ENCODE measurements around the gene UNC119B.

The UNC119B gene

GRCh38 chr12:120688527-120689071 is 21.7 kb upstream of the UNC119B start:
- no peak for DNase-seq

GRCh38 chr12:120689397-120690082 is 20.7 kb upstream of the UNC119B start:
- DNase-seq, result no peak

DNA sequence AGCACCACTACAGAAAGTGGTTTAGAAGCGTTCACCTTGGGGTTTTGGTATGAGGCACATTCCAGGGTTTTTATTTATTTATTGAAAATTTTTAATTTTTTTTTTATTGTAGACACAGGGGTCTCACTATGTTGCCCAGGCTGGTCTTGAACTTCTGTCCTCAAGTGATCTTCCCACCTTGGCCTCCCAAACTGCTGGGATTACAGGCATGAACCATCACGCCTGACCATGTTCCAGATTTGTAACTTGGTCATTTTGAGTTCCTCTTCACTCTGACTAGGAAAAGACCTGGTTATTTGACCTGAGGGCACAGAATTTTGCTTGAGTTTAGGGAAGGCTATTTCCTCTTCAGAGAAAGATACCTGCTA is 20.2 kb upstream of the UNC119B start:
- no peak for DNase-seq

DNA sequence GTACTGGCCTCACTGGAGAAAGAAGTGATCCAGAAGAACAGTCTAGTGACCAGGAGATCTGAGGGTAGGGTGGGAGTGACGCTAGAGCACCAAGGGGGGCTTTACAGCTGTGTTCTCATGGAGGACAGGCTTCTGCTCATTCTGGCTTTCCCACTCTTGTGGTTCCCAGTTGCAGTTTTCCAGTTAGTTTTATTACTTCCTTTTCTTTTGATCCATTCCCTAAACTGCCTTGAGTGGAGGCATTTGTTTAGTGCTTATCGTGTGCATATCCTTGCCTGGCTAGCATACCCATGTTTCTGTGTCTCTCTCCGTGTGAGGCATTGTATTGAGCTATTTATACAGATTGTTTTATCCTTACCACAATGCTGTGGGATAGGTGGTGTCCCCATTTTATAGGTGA is 19.3 kb upstream of the UNC119B start:
- DNase-seq, result no peak

DNA sequence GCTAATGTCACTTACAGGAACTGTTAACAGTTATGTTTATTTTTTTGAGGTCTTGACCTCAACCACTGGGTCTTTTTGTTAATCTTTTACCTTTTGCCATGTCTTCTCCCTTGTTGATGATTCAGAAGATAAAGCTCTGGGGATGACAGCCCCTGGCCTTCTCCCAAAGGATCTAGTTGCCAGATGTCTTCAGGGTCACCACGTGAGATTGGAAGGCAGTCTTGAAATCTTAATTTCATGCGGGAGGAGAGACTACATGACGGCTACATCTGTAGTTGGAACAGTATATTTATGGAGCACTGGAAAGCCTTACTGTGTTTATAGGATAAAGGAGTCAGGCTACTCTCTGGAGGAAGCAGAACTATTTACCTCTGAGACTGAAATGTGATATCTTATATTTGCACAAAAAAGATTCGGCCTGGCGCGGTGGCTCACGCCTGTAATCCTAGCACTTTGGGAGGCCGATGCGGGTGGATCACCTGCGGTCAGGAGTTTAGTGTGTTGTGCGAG is 17.7 kb upstream of the UNC119B start:
- DNase-seq, result no peak

DNA sequence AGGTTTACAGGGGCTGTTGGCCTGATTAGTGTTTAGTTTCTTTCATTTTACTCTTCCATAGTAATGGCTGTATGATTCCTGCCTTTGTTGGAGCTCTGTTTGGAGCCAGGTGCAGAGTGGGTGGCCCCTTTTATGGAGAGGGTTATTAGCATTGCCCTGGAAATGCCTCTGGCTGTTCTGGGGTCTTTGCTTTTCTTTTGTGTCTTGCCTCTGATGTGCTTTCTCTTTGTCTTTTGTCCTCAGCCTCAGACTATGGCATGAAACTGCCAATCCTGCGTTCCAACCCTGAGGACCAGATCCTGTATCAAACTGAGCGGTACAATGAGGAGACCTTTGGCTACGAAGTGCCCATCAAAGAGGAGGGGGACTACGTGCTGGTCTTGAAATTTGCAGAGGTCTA is 16.4 kb upstream of the UNC119B start:
- DNase-seq, result no peak

DNA sequence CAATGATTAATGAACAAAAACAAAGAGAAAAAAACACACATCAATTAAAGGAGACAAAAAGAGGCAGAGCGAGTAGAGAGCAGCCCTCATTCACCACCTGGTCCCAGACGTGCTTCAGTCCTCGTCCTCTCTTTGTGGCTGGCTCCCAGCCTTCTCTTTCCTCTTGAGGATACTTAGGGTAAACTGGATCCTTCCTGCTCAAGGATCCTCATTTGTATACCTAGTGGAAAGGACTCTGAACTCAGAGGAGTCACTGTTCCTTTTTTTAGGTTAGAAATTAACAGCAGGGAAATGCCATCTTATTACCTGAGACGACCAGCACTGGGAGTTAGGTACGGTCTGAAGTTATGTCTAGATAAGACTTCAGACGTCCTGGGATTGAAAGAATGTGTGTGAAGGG is 13.6 kb upstream of the UNC119B start:
- DNase-seq, result no peak

DNA sequence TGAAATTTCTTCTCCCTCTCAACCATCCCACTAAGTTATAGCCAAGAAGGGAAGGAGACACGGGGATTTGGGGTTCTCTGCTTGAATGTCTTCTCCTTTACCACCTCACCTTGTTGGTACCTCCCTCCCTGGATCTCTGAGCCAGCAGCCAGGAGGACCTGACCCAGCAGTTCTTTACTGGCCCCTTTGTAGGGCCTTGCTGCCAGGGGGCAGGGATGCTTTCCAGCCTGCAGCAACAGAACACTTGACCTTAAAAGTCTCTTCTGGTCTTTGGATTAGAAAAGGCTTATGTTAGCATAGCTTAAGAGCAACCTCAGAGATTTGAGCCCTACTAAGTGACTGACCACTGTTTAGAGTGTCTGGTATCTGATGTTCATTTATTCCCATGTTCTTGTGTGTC is 12.9 kb upstream of the UNC119B start:
- no peak for DNase-seq

GRCh38 chr12:120698665-120699064 is 11.6 kb upstream of the UNC119B start:
- no peak for DNase-seq

GRCh38 chr12:120699553-120699952 is 10.7 kb upstream of the UNC119B start:
- no peak for DNase-seq

DNA sequence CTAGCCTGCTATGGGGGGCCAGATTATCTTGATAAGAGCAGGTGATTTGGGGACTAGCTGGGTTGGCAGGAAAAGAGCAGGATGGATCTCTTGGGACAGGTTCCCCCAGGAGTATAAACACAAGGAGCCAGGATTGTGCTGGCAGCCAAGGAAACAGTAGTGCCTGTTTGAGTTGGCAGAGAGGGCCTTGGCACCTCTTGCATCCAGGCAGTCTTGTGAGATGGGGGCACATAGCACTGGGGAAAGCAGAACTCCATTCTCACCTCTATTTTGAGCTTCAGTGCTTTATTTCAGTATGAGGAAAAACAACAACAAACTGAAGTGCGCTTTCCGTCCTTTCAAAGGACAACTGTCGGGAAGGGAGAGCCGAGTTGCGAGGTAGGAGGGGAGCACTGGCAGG is 9.4 kb upstream of the UNC119B start:
- no peak for DNase-seq

DNA sequence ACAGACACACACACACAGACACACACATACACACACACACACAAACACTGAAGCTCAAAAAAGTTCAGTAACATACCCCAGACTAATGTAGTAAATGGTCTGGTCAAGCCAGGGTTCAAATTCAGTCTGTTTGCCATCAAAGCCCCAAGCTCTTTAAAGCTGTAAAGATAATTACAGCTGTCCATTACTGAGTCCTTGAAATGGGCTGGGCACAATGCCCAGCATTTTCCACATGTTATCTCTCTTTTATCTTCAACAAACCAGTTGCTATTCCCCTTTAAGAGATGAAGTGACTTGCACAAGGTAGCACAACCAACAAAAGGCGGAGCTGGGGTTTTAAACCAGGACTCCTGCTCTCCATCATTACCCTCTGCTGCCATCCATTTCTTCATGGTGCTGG is 7.6 kb upstream of the UNC119B start:
- no peak for DNase-seq

GRCh38 chr12:120703311-120703942 is 6.8 kb upstream of the UNC119B start:
- no peak for DNase-seq

DNA sequence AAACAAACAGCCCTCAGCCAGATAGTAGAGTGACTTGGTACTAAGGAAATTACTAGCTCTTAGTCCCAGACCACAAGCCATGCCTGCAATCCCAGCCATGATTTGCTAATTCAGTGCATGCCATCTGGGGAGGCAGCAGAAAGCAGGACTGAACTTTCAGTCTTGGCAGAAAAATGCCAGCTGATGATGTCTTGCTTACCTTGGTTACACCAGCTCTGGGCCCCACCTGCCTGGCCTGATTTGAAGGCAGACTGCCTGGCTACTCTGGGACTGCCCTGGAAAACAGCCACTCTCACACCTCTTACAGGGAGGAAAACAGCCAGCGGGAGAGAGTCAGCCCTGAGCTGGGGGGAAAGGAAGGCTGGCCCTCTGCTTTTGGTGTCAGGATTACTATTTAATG is 4.6 kb upstream of the UNC119B start:
- DNase-seq, result no peak

DNA sequence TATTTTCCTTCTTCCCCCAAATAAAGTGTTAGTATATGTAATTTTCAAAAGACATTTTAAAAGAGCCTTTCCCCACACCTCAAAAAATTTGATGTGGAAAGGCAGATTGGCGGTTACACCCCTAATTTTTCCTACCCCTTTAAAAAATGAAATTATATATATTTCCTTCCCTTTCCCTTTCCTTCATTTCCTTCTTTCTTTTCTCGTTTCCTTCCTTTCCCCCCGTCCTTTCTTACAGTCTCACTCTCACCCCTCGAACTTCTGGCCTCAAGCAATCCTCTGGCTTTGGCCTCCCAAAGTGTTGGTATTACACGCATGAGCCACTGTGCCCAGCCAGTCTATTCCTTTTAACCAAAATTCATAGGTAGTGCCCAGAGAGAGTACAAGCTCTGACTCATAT is 4.2 kb upstream of the UNC119B start:
- DNase-seq, result no peak

DNA sequence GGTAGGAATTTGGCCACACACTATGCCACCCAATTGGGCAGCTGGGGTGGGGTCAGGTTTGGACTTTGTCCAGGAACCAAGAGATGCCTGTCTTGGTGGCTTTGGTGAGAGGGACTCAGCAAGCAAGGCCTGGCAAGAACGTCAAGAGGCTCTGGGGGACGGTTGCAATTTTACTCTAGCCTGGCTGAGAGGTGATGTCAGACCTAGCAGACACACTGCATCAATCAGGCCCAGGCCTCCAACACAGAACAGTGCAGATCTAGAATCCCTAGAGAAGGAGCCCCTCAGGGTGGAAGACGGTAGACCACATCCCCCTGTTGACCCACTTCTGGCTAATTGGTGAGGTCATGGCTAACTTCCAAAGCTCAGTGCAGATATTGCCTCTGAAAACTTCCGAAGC is 1.6 kb upstream of the UNC119B start:
- DNase-seq, result no peak

DNA sequence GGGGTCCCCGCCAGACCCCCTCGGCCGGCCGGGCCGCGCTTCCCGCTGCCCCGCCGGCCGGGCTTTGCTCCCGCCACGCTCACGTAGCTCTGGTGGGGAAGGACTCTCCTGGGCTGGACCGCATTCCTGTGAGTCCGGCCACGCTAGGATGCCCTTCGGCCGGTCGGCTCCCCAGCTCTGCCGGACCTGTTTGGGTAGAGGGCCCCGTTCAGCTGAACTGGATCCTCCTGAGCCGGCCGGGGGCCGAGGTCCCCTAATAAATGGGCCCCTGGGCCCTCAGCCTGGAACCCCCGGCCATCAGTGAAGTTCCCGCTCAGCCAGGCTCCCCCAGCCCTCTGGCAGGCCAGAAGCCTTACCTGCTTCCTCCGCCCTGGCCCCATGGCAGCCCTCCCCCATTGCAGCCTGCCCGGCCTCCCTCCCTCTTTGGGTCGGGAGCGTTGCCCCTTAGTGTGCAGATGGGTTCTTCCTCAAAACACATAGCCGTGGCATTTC is 593 bp downstream of the UNC119B start:
- no peak for DNase-seq

DNA sequence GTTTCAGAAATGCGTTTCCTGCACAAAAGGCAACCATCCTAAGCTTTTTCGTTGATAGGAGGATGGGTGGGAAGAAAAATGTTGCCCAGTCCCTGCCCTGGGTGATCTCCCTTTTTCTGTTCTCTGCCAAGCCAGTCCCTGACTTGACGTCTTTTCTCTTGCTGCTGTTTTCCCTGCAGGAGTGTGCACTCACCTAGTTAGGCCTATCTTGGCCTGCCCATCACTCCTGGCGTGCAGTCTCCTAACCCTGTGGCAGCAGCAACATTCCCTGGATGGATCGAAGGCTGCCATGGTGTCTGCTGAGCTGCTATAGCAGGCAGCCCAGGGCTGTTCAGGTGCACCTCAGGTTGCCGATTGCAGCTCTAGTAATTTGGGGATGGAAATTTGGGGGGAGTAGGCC is 1.2 kb downstream of the UNC119B start:
- DNase-seq, result no peak

- no peak for DNase-seq
Measured at GRCh38 chr12:120712610-120713009, 2.4 kb downstream of the UNC119B start.

- DNase-seq, result peak; percentile 21
Measured at GRCh38 chr12:120713861-120714482, 3.7 kb downstream of the UNC119B start.

- DNase-seq, result no peak
Measured at GRCh38 chr12:120718055-120718454, 7.8 kb downstream of the UNC119B start.

GRCh38 chr12:120719072-120719471 is 8.8 kb downstream of the UNC119B start:
- DNase-seq, result no peak

DNA sequence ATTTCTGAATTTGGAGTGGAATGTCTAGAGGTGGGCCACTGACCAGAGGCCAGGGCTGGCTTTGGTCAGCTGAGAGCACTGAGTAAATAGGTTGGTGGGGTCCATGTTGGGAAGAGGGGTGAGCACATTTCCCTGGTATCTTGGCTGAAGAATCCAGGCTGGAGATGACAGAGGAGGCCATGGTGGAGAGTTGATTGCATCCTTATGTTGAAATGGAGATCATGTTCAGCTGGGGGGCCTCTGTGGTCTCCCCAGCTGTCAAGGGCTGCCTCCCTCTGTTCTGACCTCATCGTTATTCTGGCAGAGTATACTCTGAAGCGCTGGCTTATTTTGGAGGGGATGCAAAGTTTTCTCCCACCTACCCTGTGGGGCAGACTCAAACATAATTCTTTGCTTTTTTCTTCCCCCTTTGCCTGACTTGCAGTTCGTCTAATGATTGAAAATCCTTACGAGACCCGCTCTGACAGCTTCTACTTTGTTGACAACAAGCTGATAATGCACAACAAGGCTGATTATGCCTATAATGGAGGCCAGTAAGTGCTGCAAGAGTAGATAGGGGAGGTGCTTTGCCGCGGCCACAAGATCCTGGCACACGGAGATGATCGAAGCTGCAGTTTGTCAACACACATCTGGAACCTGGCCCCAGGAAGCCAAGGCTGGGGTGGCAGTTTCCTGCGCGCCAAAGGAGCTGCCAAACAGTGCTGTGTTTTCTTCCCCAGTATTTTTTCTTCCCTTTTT is 9.4 kb downstream of the UNC119B start:
- DNase-seq, result no peak
